ENCODE data around the gene SLC11A2. TPM values are rescaled to one million over a fixed set of nuclear protein-coding genes. Genes with fewer than 3 reads are reported as not detected.

SLC11A2 gene
- total and polyA plus RNA-seq, 9 of the 15 experiments (the other 6 are each of a cell fraction or from before 2014, with no cell fraction given) = 21.1 to 54.0 (median 32.9) TPM

GRCh38 chr12:50953047-50953446 lies 73.1 kb downstream of the SLC11A2 start:
- no peaks in the 10 kb centered on the region for H3K79me2 ChIP-seq (ENCODE audit: control insufficient read depth, insufficient read depth, low read length)
- ChIA-PET CTCF (ENCODE audit: low intra/inter-chr PET ratio) (no interaction called here), POLR2A (no interaction called here)
- no peak overlapping the region for H2AFZ ChIP-seq (ENCODE audit: low read depth, low read length)
- FAIRE-seq = no peak
- no peaks in the 10 kb centered on the region for H3K36me3 ChIP-seq (ENCODE audit: control insufficient read depth, insufficient read depth, low read length)
- intact Hi-C loops (cut with micrococcal nuclease) = no loop called here
- BruUV-seq (replicated peaks) = no TSS peak
- no peak for DNase-seq (ENCODE audit: extremely low read depth in 1 of 4, low spot score in 3 of 4)
- H3K27ac ChIP-seq (ENCODE audit: extremely low read depth, low read depth, low read length) = no peak overlapping the region
- no peaks in the 10 kb centered on the region for H3K9me1 ChIP-seq (ENCODE audit: control insufficient read depth, insufficient read depth, low read length)
- no peaks in the 10 kb centered on the region for H3K27me3 ChIP-seq (ENCODE audit: control insufficient read depth in 2 of 2, insufficient read depth in 2 of 2, low read length in 2 of 2)
- H3K4me2 ChIP-seq (ENCODE audit: insufficient read depth, low read length) = no peak overlapping the region
- H3K4me3 ChIP-seq = no peak overlapping the region
- no peaks in the 10 kb centered on the region for H4K20me1 ChIP-seq (replicated peaks; ENCODE audit: control insufficient read depth, insufficient read depth, low read length)
- no peak overlapping the region for H3K9ac ChIP-seq (ENCODE audit: insufficient read depth in 1 of 2, low read depth in 2 of 2, low read length in 2 of 2)
- no peak for ATAC-seq
- peaks cover 0 to 5% of the 10 kb centered on the region in 2 experiments; a peak in 1 of 5 replicates for H3K4me1 ChIP-seq (replicated peaks in 1 of 2; ENCODE audit: control insufficient read depth in 2 of 2, insufficient read depth in 2 of 2, low read length in 2 of 2)
- in situ Hi-C loops (cut with MboI) = no loop called here
- WGBS (ENCODE audit: insufficient coverage, low coverage, missing lambda C conversion rate) = 45% methylated on average over 6 of the region's 7 CpGs
- no peaks in the 10 kb centered on the region for H3K9me3 ChIP-seq (replicated peaks; ENCODE audit: control insufficient read depth, insufficient read depth, low read depth, low read length)
- TF ChIP-seq RBBP5 (IDR thresholded peaks at IDR 0.05; ENCODE audit: borderline replicate concordance, insufficient read depth, low read length, poor library complexity, severe bottlenecking) = no peak
- no peak for TF ChIP-seq VEZF1 (CRISPR knock-in tag; IDR thresholded peaks at IDR 0.05)
- no peak for TF ChIP-seq ZBTB11 (CRISPR knock-in tag; IDR thresholded peaks at IDR 0.05)
- no peak for TF ChIP-seq RHOXF2B (CRISPR knock-in tag; conservative IDR thresholded peaks at IDR 0.05)
- no peak for TF ChIP-seq E2F8 (IDR thresholded peaks at IDR 0.05; ENCODE audit: low read depth, partially characterized antibody)
- TF ChIP-seq DEAF1 (CRISPR knock-in tag; IDR thresholded peaks at IDR 0.05) = no peak
- 0 out of 6 replicates have a peak, but pooled peaks of 1 of the 3 experiments have one; percentile 3 for TF ChIP-seq CTCF (IDR thresholded peaks at IDR 0.05 in 2 of 3, conservative IDR thresholded peaks at IDR 0.05 in 1 of 3; ENCODE audit: insufficient read depth in 2 of 3, low read depth in 1 of 3, low read length in 3 of 3)
- no peak for TF ChIP-seq CXXC5 (CRISPR knock-in tag; IDR thresholded peaks at IDR 0.05)
- TF ChIP-seq RBM14 (IDR thresholded peaks at IDR 0.05; ENCODE audit: borderline replicate concordance, insufficient read depth, low read depth, low read length) = no peak
